Body of pancreas (tissue), 4 donors: Measurements from ENCODE around the gene DYNLT4.

Source experiments
- CTCF ChIP-seq, 7 experiments: fragments of 450-650 bp in 4 of 7; fragments of 200-600 bp in 3 of 7; sonication (generic) in 3 of 7; IDR thresholded peaks; one replicate each; pipeline ENCODE4 v1.5.1; 2016 to 2019; ENCODE audit warnings: antibody characterized with exemption in 7 of 7
- POLR2A ChIP-seq, 3 donors: fragments of 450-650 bp; IDR thresholded peaks; one replicate each; pipeline ENCODE4 v1.6.1; 2016; ENCODE audit warnings: antibody characterized with exemption in 3 of 3, mild to moderate bottlenecking in 2 of 3

GRCh38 chr1:44853201-44853600, 46.0 kb upstream of the DYNLT4 start:
- TF ChIP-seq CTCF (IDR thresholded peaks at IDR 0.05) (no peak), POLR2A (IDR thresholded peaks at IDR 0.05) (no peak)
